Fibroblast of lung (primary cell): Measurements from ENCODE around the gene KLHL29. TPM values are rescaled to one million over a fixed set of nuclear protein-coding genes. Genes with fewer than 3 reads are reported as not detected.

Experiments
- DNase-seq, 2 donors: peaks; one replicate each; pipeline versions ENCODE4 v3.0.0 to v3.0.0-alpha.2; 2010; ENCODE audit warnings: low read depth in 2 of 2
- H2AFZ ChIP-seq: 2 replicates; pipeline ENCODE4 v1.5.1; 2012; ENCODE audit warnings: low read length, control low read depth, inconsistent platforms
- H3K27ac ChIP-seq: 2 replicates; pipeline ENCODE4 v1.5.1; 2011; ENCODE audit warnings: low read length, control low read depth; ENCODE audit not compliant: insufficient read depth
- H3K27me3 ChIP-seq: 2 replicates; pipeline ENCODE4 v1.5.1; 2011; ENCODE audit warnings: mild to moderate bottlenecking, low read length; ENCODE audit not compliant: control insufficient read depth, insufficient read depth
- H3K36me3 ChIP-seq: 2 replicates; pipeline ENCODE4 v1.5.1; 2011; ENCODE audit warnings: low read length; ENCODE audit not compliant: control insufficient read depth, insufficient read depth
- H3K4me1 ChIP-seq: 2 replicates; pipeline ENCODE4 v1.5.1; 2011; ENCODE audit warnings: low read length; ENCODE audit not compliant: control insufficient read depth, insufficient read depth; ENCODE audit errors: extremely low read depth
- H3K4me2 ChIP-seq: 2 replicates; pipeline ENCODE4 v1.5.1; 2011; ENCODE audit warnings: low read length, control low read depth; ENCODE audit not compliant: insufficient read depth; ENCODE audit errors: extremely low read depth
- H3K4me3 ChIP-seq, 4 experiments: fragments of 200-600 bp in 1 of 4; sonication (generic) in 1 of 4; replicated peaks in 1 of 4; 2 replicates each; pipeline ENCODE4 v1.5.1; 2011 to 2016; ENCODE audit warnings: low read length in 4 of 4, low read depth in 3 of 4, mild to moderate bottlenecking in 3 of 4, control low read depth in 2 of 4, inconsistent platforms in 1 of 4, mixed read lengths in 1 of 4; ENCODE audit not compliant: insufficient read depth in 1 of 4; ENCODE audit errors: control extremely low read depth in 1 of 4
- H3K79me2 ChIP-seq: 2 replicates; pipeline ENCODE4 v1.5.1; 2012; ENCODE audit warnings: mild to moderate bottlenecking, low read length, inconsistent platforms; ENCODE audit not compliant: control insufficient read depth, insufficient read depth
- H3K9ac ChIP-seq: 2 replicates; pipeline ENCODE4 v1.5.1; 2011; ENCODE audit warnings: mild to moderate bottlenecking, low read length, control low read depth; ENCODE audit not compliant: insufficient read depth
- H3K9me3 ChIP-seq: 2 replicates; pipeline ENCODE4 v1.5.1; 2012; ENCODE audit warnings: low read depth, low read length; ENCODE audit not compliant: control insufficient read depth, insufficient read depth
- H4K20me1 ChIP-seq: 2 replicates; pipeline ENCODE4 v1.5.1; 2011; ENCODE audit warnings: low read length; ENCODE audit not compliant: control insufficient read depth, insufficient read depth; ENCODE audit errors: extremely low read depth
- CTCF ChIP-seq, 2 donors: IDR thresholded peaks in 1 of 2; conservative IDR thresholded peaks in 1 of 2; 1 replicate in 1 of 2; 2 replicates in 1 of 2; pipeline ENCODE4 v1.5.1; 2011 to 2012; ENCODE audit warnings: low read length in 2 of 2, control low read depth in 1 of 2, inconsistent platforms in 1 of 2, low read depth in 1 of 2, mild to moderate bottlenecking in 1 of 2
- EZH2 ChIP-seq: IDR thresholded peaks from 2 replicates; pipeline ENCODE4 v1.5.1; 2012; ENCODE audit warnings: low read length, control low read depth, mild to moderate bottlenecking; ENCODE audit errors: missing control alignments
- polyA plus RNA-seq, 2 donors: library from polyadenylated mRNA; depleted of rRNA in 1 of 2; stranded (reverse) in 1 of 2; unstranded in 1 of 2; fragments of >200 nt; gene quantifications; 2 replicates each; pipeline ENCODE4 v1.2.1, GENCODE V29; 2011 to 2012; ENCODE audit warnings: missing spikeins in 1 of 2
- total RNA-seq: library from RNA; depleted of rRNA; stranded (reverse); fragments of >200 nt; gene quantifications from 2 replicates; pipeline ENCODE4 v1.2.1, GENCODE V29; 2014

KLHL29 gene
- total and polyA plus RNA-seq, 2 donors (not counting 1 experiment from before 2014, with no cell fraction given) = 7.1 to 7.9 TPM

GRCh38 chr2:23380562-23381065 is 4.4 kb upstream of the KLHL29 start:
- H3K4me2 ChIP-seq = peak overlapping the region; percentile 75
- peaks cover 10% of the 10 kb centered on the region for H3K4me1 ChIP-seq
- peak overlapping the region in 1 of 4 experiments; percentile 21 for H3K4me3 ChIP-seq
- no peaks in the 10 kb centered on the region for H3K27me3 ChIP-seq
- no peaks in the 10 kb centered on the region for H3K79me2 ChIP-seq
- peak overlapping the region; percentile 38 for H3K27ac ChIP-seq
- peak in 1 of 2 donors; percentile 38 for DNase-seq
- no peaks in the 10 kb centered on the region for H4K20me1 ChIP-seq
- TF ChIP-seq EZH2 (no peak), CTCF (conservative IDR thresholded peaks at IDR 0.05 in 1 of 2, IDR thresholded peaks at IDR 0.05 in 1 of 2; ENCODE audit: low read depth in 1 of 2, low read length in 2 of 2) (no peak)
- no peaks in the 10 kb centered on the region for H3K36me3 ChIP-seq
- no peak overlapping the region for H3K9ac ChIP-seq
- H2AFZ ChIP-seq = peak overlapping the region; percentile 65
- H3K9me3 ChIP-seq = no peaks in the 10 kb centered on the region

DNA sequence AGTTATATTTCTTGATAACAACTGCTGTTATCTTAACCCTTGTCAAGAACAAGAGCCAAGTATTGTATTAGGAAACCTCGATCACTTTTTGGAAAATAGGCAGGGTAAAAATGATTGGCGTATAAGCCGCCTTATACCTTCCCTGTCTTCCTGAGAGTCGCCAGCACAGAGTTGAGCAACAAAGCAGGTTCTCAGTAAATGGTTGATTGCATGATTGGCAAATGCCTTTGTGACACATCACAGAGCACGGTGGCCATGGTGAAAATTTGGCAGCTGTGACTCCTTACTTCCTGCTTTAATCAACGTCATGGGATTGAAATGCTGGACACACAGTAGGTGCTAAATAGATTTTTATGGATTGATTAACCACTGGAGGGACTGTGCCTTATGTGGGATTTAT is 3.9 kb upstream of the KLHL29 start:
- Histone ChIP-seq H3K9ac (no peak overlapping the region), H3K4me3 (peak overlapping the region in 1 of 4 experiments; percentile 21), H3K27me3 (no peaks in the 10 kb centered on the region), H4K20me1 (no peaks in the 10 kb centered on the region), H3K27ac (peak overlapping the region; percentile 38), H2AFZ (peak overlapping the region; percentile 65), H3K4me1 (peaks cover 10% of the 10 kb centered on the region), H3K4me2 (peak overlapping the region; percentile 75), H3K9me3 (no peaks in the 10 kb centered on the region), H3K36me3 (no peaks in the 10 kb centered on the region), H3K79me2 (peaks cover under 1% of the 10 kb centered on the region)
- TF ChIP-seq EZH2 (no peak), CTCF (conservative IDR thresholded peaks at IDR 0.05 in 1 of 2, IDR thresholded peaks at IDR 0.05 in 1 of 2; ENCODE audit: low read depth in 1 of 2, low read length in 2 of 2) (no peak)
- peak; percentile 68 to 80 for DNase-seq

DNA sequence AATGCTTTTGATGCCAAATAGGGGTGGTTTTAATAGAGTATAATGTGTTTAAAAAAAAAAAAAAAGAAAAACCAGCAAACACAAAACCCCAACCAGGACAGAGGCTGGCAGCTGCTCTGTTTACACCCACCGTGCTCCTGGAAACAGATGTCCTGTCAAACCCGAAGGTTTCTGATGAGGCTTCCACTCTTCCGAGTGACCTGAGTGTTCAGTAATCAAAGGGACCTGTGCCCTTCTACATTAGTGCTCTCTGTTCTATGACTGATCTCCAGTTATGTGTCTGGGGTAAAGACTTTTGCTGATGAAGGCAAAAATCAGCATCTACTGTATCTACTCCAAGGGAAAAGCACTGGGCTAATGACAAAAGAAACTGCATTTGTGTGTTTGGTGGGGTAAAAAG is 3.5 kb upstream of the KLHL29 start:
- TF ChIP-seq EZH2 (no peak), CTCF (conservative IDR thresholded peaks at IDR 0.05 in 1 of 2, IDR thresholded peaks at IDR 0.05 in 1 of 2; ENCODE audit: low read depth in 1 of 2, low read length in 2 of 2) (no peak)
- H3K4me2 ChIP-seq = no peak overlapping the region
- no peaks in the 10 kb centered on the region for H4K20me1 ChIP-seq
- H3K4me3 ChIP-seq = no peak overlapping the region
- no peaks in the 10 kb centered on the region for H3K36me3 ChIP-seq
- no peaks in the 10 kb centered on the region for H3K9me3 ChIP-seq
- peaks cover 10% of the 10 kb centered on the region for H3K4me1 ChIP-seq
- no peaks in the 10 kb centered on the region for H3K27me3 ChIP-seq
- peaks cover 5% of the 10 kb centered on the region for H3K79me2 ChIP-seq
- H2AFZ ChIP-seq = no peak overlapping the region
- H3K27ac ChIP-seq = no peak overlapping the region
- DNase-seq = no peak
- no peak overlapping the region for H3K9ac ChIP-seq
